ENCODE results near the gene HDHD2. TPM values are rescaled to one million over a fixed set of nuclear protein-coding genes. Genes with fewer than 3 reads are reported as not detected.

The HDHD2 gene
- total and polyA plus RNA-seq, 5 experiments from 2014 or later, result 33.5 to 52.3 (median 45.2) TPM

DNA sequence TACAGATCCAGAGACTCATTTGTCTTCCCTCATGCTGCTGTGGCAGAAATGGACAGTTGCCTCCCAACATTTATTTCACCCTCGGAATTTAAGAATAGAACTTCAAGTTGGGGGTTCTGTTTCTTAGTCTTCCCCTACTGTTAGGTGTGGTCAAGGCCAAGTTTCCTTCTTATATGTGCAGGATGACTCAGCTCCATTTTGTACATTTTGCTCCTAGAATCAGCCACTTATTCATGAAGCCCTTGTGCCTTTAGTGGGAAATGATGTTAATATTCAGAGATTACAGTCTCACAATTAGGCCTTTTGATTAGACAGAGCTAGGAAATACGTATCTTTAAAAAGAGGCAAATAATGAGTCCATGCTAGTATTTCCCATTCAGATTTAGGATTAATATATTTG, 68.7 kb downstream of the HDHD2 start:
- DNase-seq, result no peak
- H3K27ac Mint-ChIP-seq, result no peak overlapping the region
- no peak for ATAC-seq
- H3K4me1 Mint-ChIP-seq, result no peaks in the 10 kb centered on the region
- no peak overlapping the region for H3K4me3 Mint-ChIP-seq
- peaks cover 0 to 13% (median 11%) of the 10 kb centered on the region in 3 donors for H3K36me3 Mint-ChIP-seq
- no peaks in the 10 kb centered on the region for H3K27me3 Mint-ChIP-seq
- POLR2A ChIA-PET, result interaction anchor here (0.6 kb wide), 1 partner anchor 56 kb away, joined by 4 read pairs; no protein-coding TSS in a partner anchor
- no peaks in the 10 kb centered on the region for H3K9me3 Mint-ChIP-seq

DNA sequence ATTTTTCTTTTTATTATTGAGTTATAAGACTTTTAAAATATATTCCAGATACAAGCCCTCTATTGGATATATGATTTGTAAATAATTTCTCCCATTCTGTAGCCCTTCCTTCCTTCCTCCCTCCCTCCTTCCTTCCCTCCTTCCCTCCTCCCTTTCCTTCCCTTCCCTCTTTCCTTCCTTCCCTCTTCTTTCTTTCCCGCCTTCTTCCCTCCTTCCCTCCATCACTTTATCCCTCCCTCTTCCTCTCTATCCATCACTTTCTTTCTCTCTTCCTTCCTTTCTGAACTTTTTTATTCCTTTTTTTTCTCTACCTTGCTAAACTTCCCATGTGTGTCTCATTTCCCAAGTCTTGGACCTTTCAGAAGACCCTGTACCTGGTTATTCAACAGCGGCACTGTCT, 69.4 kb downstream of the HDHD2 start:
- POLR2A ChIA-PET, result no interaction called here
- Mint-ChIP-seq H3K9me3 (no peaks in the 10 kb centered on the region), H3K4me1 (no peaks in the 10 kb centered on the region), H3K36me3 (peaks cover 0 to 9% (median 5%) of the 10 kb centered on the region in 3 donors), H3K27ac (no peak overlapping the region), H3K4me3 (no peak overlapping the region), H3K27me3 (no peaks in the 10 kb centered on the region)
- DNase-seq, result no peak
- no peak for ATAC-seq

DNA sequence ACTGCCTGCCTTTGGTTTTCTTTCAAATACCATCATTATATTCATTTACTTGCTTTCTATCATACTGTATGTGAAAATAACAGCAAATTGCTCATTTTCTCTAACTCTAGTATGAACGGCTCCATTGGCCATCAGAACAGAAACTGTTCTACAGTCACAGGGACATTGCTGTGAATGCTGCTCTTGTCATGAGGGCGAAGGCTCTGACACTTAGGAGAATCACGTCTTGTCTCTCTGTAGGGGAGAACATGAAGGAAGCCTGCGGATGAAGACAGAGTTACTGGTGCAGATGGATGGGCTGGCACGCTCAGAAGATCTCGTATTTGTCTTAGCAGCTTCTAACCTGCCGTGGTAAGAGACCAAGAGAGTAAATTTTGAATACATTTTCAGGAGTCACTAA, 73.2 kb downstream of the HDHD2 start:
- Mint-ChIP-seq H3K36me3 (peaks cover 0 to 2% (median 0%) of the 10 kb centered on the region in 3 donors), H3K9me3 (no peaks in the 10 kb centered on the region), H3K27ac (no peak overlapping the region), H3K27me3 (no peaks in the 10 kb centered on the region), H3K4me3 (no peak overlapping the region), H3K4me1 (peaks cover 0 to 2% (median 0%) of the 10 kb centered on the region in 4 donors)
- POLR2A ChIA-PET, result no interaction called here
- ATAC-seq, result no peak
- no peak for DNase-seq

DNA sequence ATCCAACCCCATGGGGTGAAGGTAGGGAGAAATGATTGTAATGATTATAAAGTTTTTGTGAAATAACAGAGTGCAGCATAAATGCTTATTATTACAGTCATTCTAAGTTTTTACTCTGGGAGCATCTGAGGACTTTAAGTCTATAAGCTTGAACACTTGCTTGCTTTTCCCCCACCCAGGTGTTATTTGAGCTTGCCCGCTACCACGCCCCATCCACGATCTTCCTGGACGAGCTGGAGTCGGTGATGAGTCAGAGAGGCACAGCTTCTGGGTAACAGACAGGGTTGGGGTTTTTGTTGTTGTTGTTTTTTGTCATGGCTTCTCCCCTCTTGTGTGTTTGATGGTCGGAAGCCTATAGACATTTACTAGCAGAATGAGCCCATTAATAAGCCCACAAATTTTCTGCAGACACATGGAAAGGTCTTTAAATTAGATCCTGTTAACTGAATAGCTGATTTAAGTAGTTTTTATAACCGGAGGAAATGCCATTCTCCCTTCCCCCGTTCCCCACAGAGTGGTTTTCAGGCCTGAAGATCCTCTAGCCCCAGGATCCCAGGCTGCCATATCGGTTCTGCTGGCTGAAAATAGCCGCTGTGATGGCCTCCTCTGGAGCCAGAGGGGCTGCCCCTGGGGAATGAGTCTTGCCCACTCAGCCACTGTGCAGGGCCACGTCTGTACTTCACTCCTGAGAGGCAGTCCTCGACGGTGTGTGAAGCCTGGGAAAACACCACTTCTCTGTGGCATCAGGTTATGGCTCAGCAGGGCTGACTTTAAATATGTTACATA, 75.0 kb downstream of the HDHD2 start:
- Mint-ChIP-seq H3K9me3 (no peaks in the 10 kb centered on the region), H3K36me3 (peaks cover 0 to 2% (median 0%) of the 10 kb centered on the region in 3 donors), H3K4me3 (no peak overlapping the region), H3K27ac (no peak overlapping the region), H3K27me3 (peaks cover 0 to 5% (median 0%) of the 10 kb centered on the region in 5 donors), H3K4me1 (peaks cover 0 to 2% (median 0%) of the 10 kb centered on the region in 4 donors)
- no peak for DNase-seq
- POLR2A ChIA-PET, result no interaction called here
- no peak for ATAC-seq

DNA sequence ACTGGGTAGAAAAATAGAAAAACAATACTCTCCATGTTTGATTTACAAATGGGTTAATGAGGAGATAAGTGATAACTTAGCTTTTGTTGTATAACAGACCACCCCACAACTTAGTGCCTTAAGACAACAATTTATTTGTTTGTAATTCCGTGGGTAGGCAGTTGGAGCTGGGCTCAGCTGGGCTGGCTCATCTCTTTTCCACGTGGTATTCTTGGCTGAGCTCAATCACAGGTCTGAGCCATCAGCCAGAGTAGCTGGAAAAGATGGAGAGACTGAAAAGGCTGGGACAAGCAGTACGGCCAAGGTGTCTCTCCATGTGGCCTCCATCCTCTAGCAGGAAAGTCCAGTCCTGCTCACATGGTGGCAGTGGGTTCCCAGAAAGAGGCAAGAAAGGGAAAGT, 82.7 kb downstream of the HDHD2 start:
- no peak for DNase-seq
- Mint-ChIP-seq H3K36me3 (no peaks in the 10 kb centered on the region), H3K4me1 (no peaks in the 10 kb centered on the region), H3K4me3 (no peak overlapping the region), H3K27me3 (peaks cover 0 to 5% (median 0%) of the 10 kb centered on the region in 5 donors), H3K27ac (no peak overlapping the region), H3K9me3 (no peaks in the 10 kb centered on the region)
- ATAC-seq, result no peak
- POLR2A ChIA-PET, result no interaction called here

DNA sequence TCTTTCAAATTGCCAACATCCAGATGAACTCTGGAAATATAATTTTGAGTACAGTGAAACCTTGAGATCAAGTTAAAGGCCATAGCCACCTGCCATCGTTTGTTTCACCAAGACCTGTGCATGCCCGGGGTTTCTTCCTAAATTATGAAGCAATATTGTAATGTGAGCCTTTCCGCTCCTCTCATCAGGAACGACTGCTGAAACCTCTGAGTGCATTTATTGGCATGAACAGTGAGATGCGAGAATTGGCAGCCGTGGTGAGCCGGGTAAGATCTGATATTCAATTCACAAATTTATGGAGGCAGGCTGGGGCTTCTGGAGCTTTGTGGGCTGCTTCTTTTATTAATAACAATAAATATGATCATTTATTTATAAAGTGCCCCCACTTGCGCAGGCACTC, 87.2 kb downstream of the HDHD2 start:
- Mint-ChIP-seq H3K4me3 (no peak overlapping the region), H3K27me3 (no peaks in the 10 kb centered on the region), H3K4me1 (no peaks in the 10 kb centered on the region), H3K9me3 (no peaks in the 10 kb centered on the region), H3K27ac (no peak overlapping the region), H3K36me3 (no peaks in the 10 kb centered on the region)
- POLR2A ChIA-PET, result no interaction called here
- DNase-seq, result no peak
- no peak for ATAC-seq

DNA sequence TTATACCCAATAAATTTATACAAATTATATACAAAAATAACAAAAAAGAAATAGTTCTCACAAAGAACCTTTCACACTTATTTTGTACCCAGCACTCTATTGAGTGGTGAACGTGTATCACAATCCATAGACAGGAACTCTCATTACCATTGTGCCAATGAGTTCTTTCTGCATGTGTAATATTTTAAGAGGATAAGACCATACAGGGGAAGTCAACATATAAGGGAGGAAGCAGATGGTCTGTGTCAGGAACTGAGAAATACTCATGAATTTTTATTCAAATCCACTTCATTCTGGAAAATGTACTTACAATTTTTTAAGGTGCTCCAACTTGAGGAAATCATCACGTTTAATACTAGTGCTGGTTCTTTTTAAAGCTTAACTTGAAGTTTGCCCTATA, 87.8 kb downstream of the HDHD2 start:
- Mint-ChIP-seq H3K27me3 (no peaks in the 10 kb centered on the region), H3K4me1 (no peaks in the 10 kb centered on the region), H3K9me3 (no peaks in the 10 kb centered on the region), H3K36me3 (no peaks in the 10 kb centered on the region), H3K27ac (no peak overlapping the region), H3K4me3 (no peak overlapping the region)
- ATAC-seq (no peak), DNase-seq (no peak)
- POLR2A ChIA-PET, result interaction anchor here (0.8 kb wide), 1 partner anchor 200 kb away, joined by 3 read pairs; no protein-coding TSS in a partner anchor

Other genes with a start within 250 kb of the HDHD2 start
- 10 to 100 TPM; 40.6 to 45.4 TPM for gene PIAS2, start 233.0 kb downstream of the HDHD2 start, total RNA-seq
- 10 to 100 TPM; 16.5 to 22.8 (median 20.7) TPM for gene PIAS2, start 233.0 kb downstream of the HDHD2 start, polyA plus RNA-seq
- gene KATNAL2, start 232.9 kb downstream of the HDHD2 start, total RNA-seq, result 1 to 10 TPM; 1.7 to 2.2 TPM
- 1 to 10 TPM in 1 of 3 donors, under 1 TPM in 2; 0.11 to 1.1 (median 0.72) TPM for gene KATNAL2, start 232.9 kb downstream of the HDHD2 start, polyA plus RNA-seq
- not detected for gene ELOA2, start 114.9 kb downstream of the HDHD2 start, total RNA-seq
- gene ELOA2, start 114.9 kb downstream of the HDHD2 start, polyA plus RNA-seq, result not detected
- gene IER3IP1, start 25.9 kb upstream of the HDHD2 start, total RNA-seq, result 1 to 10 TPM; 8.0 to 8.1 TPM
- gene IER3IP1, start 25.9 kb upstream of the HDHD2 start, polyA plus RNA-seq, result 10 to 100 TPM; 16.3 to 21.1 (median 20.1) TPM
- gene SKOR2, start 101.2 kb upstream of the HDHD2 start, total RNA-seq, result not detected
- gene SKOR2, start 101.2 kb upstream of the HDHD2 start, polyA plus RNA-seq, result not detected